GM10266 (cell line): ENCODE data around the gene PDIA6.

Experiments used
- DNase-seq: peaks from one replicate; pipeline ENCODE4 v3.0.0; 2012; ENCODE audit errors: extremely low spot score
- TF ChIP-seq, protein P1 (sequence below): IDR thresholded peaks from 2 replicates; pipeline ENCODE4 v1.5.1; 2012; ENCODE audit warnings: mild to moderate bottlenecking, low read depth; ENCODE audit not compliant: control insufficient read depth, insufficient read depth; ENCODE audit errors: missing control alignments

PDIA6 gene

DNA sequence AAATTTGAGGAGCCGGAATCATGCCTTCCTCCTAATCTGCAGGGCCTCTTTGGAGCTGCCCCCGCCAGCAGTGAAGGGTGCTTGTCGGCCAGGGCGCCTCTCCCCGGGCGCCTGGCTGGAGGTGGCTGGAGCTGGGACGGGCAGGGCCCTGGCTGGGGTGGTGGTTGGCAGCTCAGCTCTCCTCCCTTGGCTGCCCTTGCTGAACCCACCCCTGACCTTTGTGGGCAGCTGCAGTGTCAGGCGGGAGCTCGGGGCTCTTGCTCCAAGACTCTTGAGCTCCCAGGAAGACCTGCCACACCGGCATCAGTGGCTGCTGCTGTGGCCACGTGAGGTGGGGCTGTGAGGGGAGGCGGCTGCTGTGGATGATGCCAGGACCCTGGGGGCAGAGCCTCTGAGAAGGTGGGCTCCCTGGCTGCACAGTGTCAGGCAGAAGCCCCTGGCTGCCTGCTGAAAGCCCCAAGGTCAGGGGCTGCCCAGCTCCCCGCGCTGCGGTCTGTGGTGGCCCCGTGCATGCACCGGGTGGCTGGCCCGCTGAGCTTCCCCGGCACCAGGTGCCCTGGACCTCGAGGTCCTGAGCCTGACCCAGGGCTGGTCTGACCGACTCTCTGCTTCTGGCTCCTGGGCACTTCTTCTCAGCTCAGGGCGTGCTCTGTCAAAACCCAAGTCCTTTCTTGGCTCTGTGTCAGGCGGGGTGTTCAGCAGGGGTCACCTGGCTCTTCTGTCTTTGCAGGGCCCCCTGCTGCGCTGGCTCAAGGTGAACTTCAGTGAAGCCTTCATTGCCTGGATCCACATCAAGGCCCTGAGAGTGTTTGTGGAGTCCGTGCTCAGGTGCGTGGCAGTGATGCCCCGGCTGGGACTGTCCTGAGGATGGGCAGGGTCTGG is 34.5 kb downstream of the PDIA6 start:
- TF ChIP-seq, protein P1, sequence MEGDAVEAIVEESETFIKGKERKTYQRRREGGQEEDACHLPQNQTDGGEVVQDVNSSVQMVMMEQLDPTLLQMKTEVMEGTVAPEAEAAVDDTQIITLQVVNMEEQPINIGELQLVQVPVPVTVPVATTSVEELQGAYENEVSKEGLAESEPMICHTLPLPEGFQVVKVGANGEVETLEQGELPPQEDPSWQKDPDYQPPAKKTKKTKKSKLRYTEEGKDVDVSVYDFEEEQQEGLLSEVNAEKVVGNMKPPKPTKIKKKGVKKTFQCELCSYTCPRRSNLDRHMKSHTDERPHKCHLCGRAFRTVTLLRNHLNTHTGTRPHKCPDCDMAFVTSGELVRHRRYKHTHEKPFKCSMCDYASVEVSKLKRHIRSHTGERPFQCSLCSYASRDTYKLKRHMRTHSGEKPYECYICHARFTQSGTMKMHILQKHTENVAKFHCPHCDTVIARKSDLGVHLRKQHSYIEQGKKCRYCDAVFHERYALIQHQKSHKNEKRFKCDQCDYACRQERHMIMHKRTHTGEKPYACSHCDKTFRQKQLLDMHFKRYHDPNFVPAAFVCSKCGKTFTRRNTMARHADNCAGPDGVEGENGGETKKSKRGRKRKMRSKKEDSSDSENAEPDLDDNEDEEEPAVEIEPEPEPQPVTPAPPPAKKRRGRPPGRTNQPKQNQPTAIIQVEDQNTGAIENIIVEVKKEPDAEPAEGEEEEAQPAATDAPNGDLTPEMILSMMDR = no peak
- no peak for DNase-seq

DNA sequence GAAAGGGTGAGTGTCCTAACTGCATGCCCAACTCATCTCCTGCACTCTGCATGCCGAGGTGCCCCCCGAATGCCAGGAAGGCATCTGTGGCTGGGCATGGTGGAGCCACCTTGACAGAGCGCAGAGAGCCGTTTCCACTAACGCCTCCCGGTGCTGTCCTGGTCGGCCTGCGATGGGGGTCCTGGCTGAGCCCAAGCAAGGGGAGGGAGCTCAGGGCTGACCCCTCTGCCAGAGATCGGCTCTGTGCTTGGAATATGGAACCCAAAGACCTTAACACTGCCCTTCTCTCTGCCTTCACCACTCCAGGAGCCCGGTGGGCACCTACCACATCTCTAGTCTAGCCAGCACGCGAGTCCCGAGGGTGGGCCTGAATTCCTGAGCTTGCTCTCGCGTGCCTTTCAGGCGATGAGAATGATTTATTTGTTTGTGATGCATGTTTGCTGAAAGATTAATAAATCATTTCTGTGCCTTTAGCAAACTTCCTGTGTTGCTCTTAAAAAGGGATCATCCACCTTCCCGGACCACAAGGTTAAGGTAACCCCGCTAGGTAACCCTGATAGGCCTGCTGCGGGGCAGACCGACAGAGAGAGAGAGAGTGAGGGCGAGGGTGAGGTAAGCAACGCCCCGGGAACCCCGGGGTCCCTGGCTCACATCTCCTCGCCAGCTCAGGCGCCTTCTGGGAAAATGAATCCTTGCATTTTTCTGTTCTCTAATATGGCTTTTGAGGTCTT is 35.3 kb downstream of the PDIA6 start:
- TF ChIP-seq, protein P1 = no peak
- DNase-seq = no peak

DNA sequence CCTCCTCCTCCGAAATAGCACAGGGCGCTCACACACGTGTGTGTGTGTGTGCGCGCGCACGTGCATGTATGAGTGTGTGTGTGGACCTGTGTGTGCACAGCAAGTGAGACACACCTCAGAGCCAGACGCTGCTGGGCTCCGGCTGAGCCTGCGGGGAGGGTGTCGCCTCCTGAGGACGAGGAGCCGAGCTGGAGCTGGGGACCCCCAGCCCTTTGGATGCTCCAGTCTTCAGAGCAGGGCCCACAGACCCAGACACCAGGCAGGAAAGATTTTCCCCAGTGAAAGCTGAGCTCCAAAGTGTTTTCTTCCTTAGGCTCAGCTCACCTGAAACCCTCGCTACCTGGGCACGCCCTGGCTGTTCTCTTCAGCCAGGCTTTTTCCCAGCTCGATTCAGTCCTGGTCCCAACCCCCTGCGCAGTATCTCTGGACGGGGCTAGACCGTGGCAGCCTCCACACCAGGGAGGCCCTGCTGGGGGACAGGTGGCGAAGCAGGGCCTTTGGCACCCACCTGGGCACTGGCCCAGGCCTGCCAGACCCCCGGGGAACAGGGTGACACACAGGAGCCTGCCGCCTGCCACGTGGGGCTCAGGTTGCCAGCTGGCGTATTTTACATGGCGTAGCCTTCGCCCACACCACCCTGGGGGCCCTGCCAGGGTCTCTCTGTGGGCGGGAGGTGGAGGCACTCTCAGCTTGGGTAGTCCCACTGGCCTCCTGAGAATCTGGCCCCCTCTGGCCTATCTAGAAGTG is 36.2 kb downstream of the PDIA6 start:
- DNase-seq = no peak
- TF ChIP-seq, protein P1 = no peak

DNA sequence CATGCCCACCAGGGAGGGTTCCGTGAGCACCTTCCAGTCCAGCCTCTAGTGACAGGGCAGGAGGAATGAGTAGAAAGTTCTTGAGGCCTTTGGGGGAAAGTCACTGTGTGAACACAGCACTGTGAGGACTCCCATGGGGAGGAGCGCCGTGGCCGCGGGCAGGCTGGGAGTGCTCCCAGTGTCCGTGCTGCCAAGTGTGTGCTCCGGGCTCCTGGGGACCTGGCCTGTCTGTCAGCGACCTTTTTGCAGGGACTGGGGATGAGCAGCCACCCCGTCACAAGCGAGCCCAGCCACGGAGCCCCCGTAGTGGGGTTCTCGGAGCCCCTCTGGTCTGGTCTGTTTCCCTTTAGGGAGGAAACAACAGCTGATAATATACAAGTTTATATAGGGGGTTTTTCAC is 36.8 kb downstream of the PDIA6 start:
- TF ChIP-seq, protein P1 = no peak
- DNase-seq = no peak

DNA sequence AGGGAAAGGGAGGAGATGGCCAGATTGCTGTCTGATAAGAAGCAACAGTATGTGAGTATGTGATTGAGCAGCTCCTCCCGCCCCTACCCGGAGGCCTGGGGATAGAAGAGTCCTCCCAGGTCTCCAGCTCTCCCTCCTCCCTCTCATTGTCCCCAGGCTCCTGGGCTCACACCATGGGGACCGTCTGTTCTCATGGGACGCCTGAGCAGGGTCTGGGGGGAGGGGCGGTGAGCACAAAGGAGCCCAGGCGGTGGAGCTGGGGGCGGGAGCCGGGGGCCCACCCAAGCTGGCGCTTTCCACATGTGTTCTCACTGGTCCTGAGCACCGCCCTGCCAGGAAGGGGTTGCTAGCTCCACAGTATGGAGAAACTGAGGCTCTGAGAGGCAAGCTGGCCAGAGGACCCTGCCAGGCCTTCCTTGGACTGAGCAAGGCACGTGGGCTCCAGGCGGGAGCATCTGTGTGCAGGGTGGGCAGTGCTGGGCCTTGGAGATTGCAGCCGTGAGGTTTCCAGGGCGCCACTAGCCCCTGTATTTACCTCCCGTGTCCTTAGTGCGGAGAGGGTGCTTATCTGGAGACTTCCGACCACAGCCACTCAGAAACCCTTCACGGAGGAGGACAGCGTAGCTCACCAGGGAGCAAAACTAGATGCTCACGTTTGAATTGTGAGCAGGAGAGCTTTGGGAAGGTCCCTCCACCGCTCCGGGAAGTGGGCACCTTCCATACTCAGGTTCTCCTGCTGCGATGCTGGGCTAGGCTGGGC is 37.4 kb downstream of the PDIA6 start:
- DNase-seq = no peak
- TF ChIP-seq, protein P1 = no peak

DNA sequence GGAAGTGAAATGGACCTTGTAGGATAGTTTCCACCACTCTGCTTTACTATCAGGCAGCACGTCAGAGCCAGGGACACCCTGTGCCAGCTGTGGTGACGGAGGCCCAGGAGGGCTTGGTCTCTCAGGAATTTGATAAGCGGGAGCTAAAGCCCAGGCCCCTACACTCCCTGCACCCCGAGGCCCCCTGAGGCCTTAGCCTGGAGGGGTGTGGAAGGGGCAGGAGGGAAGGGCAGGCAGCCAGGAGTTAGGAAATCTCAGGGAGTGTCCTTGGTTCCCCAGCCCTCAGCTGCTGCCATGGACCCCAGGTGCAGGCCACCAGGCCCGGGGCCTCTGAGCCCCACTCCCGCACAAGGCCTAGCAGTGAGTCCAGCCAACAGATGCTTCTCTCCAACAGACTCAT is 38.2 kb downstream of the PDIA6 start:
- TF ChIP-seq, protein P1 = no peak
- no peak for DNase-seq
